ENCODE data around the gene PLEKHA1.

DNA sequence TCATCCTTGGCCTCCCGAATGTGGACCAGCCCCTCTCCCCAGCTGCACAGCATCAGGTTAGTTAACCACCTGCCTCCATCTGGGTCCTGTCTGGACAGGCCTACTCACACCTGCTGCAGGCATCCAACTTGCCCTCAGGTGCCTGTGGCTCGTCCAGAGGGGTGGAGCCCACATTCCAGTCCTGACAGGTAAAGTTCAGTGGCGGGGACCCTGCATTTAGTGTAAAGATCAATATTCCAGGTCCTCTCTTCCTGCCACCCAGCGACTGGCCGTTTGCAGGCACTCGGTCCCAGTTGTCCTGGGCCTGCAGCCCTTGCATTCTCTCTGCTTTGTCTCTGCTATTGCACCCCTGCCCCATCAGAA lies 101.8 kb downstream of the PLEKHA1 start:
- TF ChIP-seq, protein P1, sequence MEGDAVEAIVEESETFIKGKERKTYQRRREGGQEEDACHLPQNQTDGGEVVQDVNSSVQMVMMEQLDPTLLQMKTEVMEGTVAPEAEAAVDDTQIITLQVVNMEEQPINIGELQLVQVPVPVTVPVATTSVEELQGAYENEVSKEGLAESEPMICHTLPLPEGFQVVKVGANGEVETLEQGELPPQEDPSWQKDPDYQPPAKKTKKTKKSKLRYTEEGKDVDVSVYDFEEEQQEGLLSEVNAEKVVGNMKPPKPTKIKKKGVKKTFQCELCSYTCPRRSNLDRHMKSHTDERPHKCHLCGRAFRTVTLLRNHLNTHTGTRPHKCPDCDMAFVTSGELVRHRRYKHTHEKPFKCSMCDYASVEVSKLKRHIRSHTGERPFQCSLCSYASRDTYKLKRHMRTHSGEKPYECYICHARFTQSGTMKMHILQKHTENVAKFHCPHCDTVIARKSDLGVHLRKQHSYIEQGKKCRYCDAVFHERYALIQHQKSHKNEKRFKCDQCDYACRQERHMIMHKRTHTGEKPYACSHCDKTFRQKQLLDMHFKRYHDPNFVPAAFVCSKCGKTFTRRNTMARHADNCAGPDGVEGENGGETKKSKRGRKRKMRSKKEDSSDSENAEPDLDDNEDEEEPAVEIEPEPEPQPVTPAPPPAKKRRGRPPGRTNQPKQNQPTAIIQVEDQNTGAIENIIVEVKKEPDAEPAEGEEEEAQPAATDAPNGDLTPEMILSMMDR (IDR thresholded peaks at IDR 0.05), result no peak
- TF ChIP-seq POLR2A (IDR thresholded peaks at IDR 0.05) (no peak), POLR2AphosphoS5 (IDR thresholded peaks at IDR 0.05) (no peak), EP300 (IDR thresholded peaks at IDR 0.05) (no peak)

Measured in stomach (tissue), 4 donors.